Heart right ventricle (tissue), 16 donors: ENCODE measurements around the gene TAF1. TPM values are rescaled to one million over a fixed set of nuclear protein-coding genes. Genes with fewer than 3 reads are reported as not detected.
A peak's percentile ranks its signal among the peaks of the same experiment; 100 is the strongest.
"Not testable (repeated sequence)": the region's sequence is repeated elsewhere in the genome, so short reads cannot be mapped to it uniquely, and the experiment has no call there.

Source experiments
- ATAC-seq, 8 donors: fragments of 200-7000 bp; cut with Tn5 transposase; one replicate each; pipeline ENCODE4 v1.9.1; 2020; ENCODE audit warnings: mild to moderate bottlenecking in 8 of 8, moderate library complexity in 8 of 8, moderate number of reproducible peaks in 1 of 8
- DNase-seq, 2 donors: peaks; one replicate each; pipeline ENCODE4 v3.0.0-alpha.2; 2020
- H3K27ac ChIP-seq, 10 donors: fragments of 200-600 bp; sonication (generic) in 2 of 10; one replicate each; pipeline versions ENCODE4 v1.5.0 to v1.8.0; 2020 to 2022; ENCODE audit warnings: mild to moderate bottlenecking in 3 of 10
- H3K27me3 ChIP-seq, 7 donors: fragments of 200-600 bp; one replicate each; pipeline ENCODE4 v1.8.0; 2021 to 2022; ENCODE audit warnings: mild to moderate bottlenecking in 2 of 7
- H3K36me3 ChIP-seq, 9 donors: fragments of 200-600 bp; sonication (generic) in 1 of 9; one replicate each; pipeline versions ENCODE4 v1.5.0 to v1.8.0; 2020 to 2022; ENCODE audit warnings: mild to moderate bottlenecking in 2 of 9
- H3K4me1 ChIP-seq, 9 donors: fragments of 200-600 bp; sonication (generic) in 1 of 9; one replicate each; pipeline versions ENCODE4 v1.5.0 to v1.8.0; 2020 to 2022; ENCODE audit warnings: mild to moderate bottlenecking in 4 of 9
- H3K4me3 ChIP-seq, 10 donors: fragments of 200-600 bp; sonication (generic) in 2 of 10; one replicate each; pipeline versions ENCODE4 v1.5.0 to v1.8.0; 2020 to 2022; ENCODE audit warnings: mild to moderate bottlenecking in 7 of 10, moderate library complexity in 2 of 10
- H3K9me3 ChIP-seq, 11 donors: fragments of 200-600 bp in 10 of 11; sonication (generic) in 2 of 11; one replicate each; pipeline versions ENCODE4 v1.5.0 to v1.8.0; 2013 to 2022; ENCODE audit warnings: mild to moderate bottlenecking in 2 of 11, control low read depth in 1 of 11, moderate library complexity in 1 of 11
- WGBS, 2 donors: extraction: QIAGEN DNeasy Blood & Tissue Kit; methylation state at CpG; one replicate each; pipeline ENCODE4 v1.1.7; 2013; ENCODE audit warnings: inconsistent platforms in 1 of 2; 5-methylcytosine and 5-hydroxymethylcytosine counted together
- intact Hi-C, 10 donors: fragments of 100-400 bp; cut with DNase I; formaldehyde crosslinking; loops; one replicate each; pipeline versions ENCODE4 v1.11.1 to v1.14.2; 2022
- long read RNA-seq, 3 donors: library from polyadenylated mRNA; unstranded; transcript quantifications; one replicate each; pipeline ENCODE4 v2.0.0, GENCODE V29; 2020 to 2021
- polyA plus RNA-seq, 2 donors: library from polyadenylated mRNA; stranded (reverse); fragments of 200-250 nt; gene quantifications; one replicate each; pipeline ENCODE4 v1.2.3, GENCODE V29; 2013
- total RNA-seq, 10 donors: library from RNA; stranded (reverse); fragmentation: NEBNext Ultra II Directional in 3 of 10; extraction: Animal tissue kit (Norgen Biotek cat#: 25700) in 3 of 10; gene quantifications; one replicate each; pipeline versions ENCODE4 v1.2.1 to v1.2.4, GENCODE V29; 2021 to 2023
- TF ChIP-seq, protein P1 (sequence below), 9 donors: fragments of 200-600 bp; sonication (generic) in 2 of 9; IDR thresholded peaks; one replicate each; pipeline versions ENCODE4 v1.5.0 to v1.8.0; 2021 to 2022; ENCODE audit warnings: antibody characterized with exemption in 9 of 9, mild to moderate bottlenecking in 5 of 9, moderate library complexity in 1 of 9
- donor health status: Arrhythmogenic right ventricular cardiomyopathy.
- donor health status: ischemic (EF 13 %, LVEDD 7.1; RV severe dilation, severe dysfunction).
- donor health status: healthy with polysubstance abuse.
- donor health status: DM: no; HTN: yes; CAD: no.
- donor health status: DM: no; HTN: no; CAD: no.
- donor health status: ischemic (EF 25% LVEDD 6.9; RV normal size, moderate dysfunction).
- donor health status: ischemic (EF 25% LVEDD 5.7; RV mildly dilated, moderate dysfunction).
- donor health status: healthy.
- donor health status: DM: yes; HTN: yes; CAD: no.
- donor health status: Ischemic cardiomyopathy.
- donor health status: ischemic (EF 35%, LVEDD 5.7; RV mildly dilated, moderate dysfunction).
- donor health status: nonischemic (EF 11% LVEDD 7.7; RV severe dilation, severe dysfunction).
- donor health status: DM: yes; HTN: yes; CAD: no.
- donor health status: PGD.
- donor health status: ischemic (EF 29% LVEDD 5.4; RV normal size, mild dysfunction).
- donor health status: nonischemic (EF 23%, LVEDD 6.1; RV moderate dilation, normal function).

Gene TAF1
- total RNA-seq = 10 to 100 TPM; 16.1 to 27.1 (median 21.6) TPM
- 1 to 10 TPM; 6.0 to 8.7 TPM for polyA plus RNA-seq
- long read RNA-seq, donor 1, partial matches to known transcripts = 5 of 10 reads
- long read RNA-seq, donor 1, other reads (novel, unspliced or antisense) = 5 of 10 reads
- long read RNA-seq, donor 2, partial matches to known transcripts = 5 of 10 reads
- long read RNA-seq, donor 2, other reads (novel, unspliced or antisense) = 5 of 10 reads
- long read RNA-seq, donor 3, full-length matches to known transcripts = 1 of 22 reads
- long read RNA-seq, donor 3, partial matches to known transcripts = 8 of 22 reads
- long read RNA-seq, donor 3, other reads (novel, unspliced or antisense) = 13 of 22 reads

GRCh38 chrX:71365875-71366673, at the start of gene TAF1:
Gene TAF1, plus strand, starts transcription at chrX:71366357. Its CDS starts 18 bp downstream, at chrX:71366375.
- Histone ChIP-seq H3K36me3 (peaks cover 0 to 30% (median 0%) of the 10 kb centered on the region in 9 donors), H3K4me3 (peak within 1 kb of the TSS; percentile 37 to 88 (median 68)), H3K4me1 (peaks cover 0 to 33% (median 13%) of the 10 kb centered on the region in 9 donors), H3K9me3 (no peaks in the 10 kb centered on the region), H3K27ac (peak within 1 kb of the TSS; percentile 80 to 96 (median 92)), H3K27me3 (no peaks in the 10 kb centered on the region)
- TF ChIP-seq, protein P1, sequence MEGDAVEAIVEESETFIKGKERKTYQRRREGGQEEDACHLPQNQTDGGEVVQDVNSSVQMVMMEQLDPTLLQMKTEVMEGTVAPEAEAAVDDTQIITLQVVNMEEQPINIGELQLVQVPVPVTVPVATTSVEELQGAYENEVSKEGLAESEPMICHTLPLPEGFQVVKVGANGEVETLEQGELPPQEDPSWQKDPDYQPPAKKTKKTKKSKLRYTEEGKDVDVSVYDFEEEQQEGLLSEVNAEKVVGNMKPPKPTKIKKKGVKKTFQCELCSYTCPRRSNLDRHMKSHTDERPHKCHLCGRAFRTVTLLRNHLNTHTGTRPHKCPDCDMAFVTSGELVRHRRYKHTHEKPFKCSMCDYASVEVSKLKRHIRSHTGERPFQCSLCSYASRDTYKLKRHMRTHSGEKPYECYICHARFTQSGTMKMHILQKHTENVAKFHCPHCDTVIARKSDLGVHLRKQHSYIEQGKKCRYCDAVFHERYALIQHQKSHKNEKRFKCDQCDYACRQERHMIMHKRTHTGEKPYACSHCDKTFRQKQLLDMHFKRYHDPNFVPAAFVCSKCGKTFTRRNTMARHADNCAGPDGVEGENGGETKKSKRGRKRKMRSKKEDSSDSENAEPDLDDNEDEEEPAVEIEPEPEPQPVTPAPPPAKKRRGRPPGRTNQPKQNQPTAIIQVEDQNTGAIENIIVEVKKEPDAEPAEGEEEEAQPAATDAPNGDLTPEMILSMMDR (IDR thresholded peaks at IDR 0.05) = no peak
- peak; percentile 94 to 98 (median 96) for ATAC-seq
- intact Hi-C loops = loop anchor here in 4 of 10 donors (5.0 to 10.0 kb wide), 4 partner anchors 81 to 181 kb away; partner anchors contain the start of genes ZMYM3 (in 2 of the 4) and NONO (in 1 of the 4)
- DNase-seq = peak; percentile 89 to 95
- 0% methylated on average over 49 to 51 of the region's 51 CpGs for WGBS, 2 donors

DNA sequence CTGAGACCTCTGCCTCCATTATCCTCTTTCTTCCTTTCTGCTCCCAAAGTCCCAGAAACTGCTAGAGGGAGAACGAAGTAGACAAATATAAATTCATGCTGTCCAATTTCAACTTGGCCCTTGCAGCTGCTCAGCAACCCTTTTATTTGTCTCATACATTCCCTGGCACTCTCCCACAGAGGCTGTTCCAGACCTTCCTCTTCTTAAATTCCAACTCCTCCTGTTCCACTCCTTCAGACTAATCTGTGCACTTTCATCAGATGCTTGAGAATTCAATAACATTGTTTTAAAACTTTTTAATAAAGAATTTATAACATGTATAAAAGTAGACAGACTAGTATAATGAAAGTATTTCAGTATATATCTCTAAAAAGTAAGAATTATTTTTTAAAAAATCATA, 49.2 kb upstream of the TAF1 start:
- H3K4me3 ChIP-seq, H3K27me3 ChIP-seq, H3K4me1 ChIP-seq, H3K9me3 ChIP-seq, H3K36me3 ChIP-seq, H3K27ac ChIP-seq, intact Hi-C loops, DNase-seq: not testable (repeated sequence)
- peak in 2 of 8 donors; percentile 57 to 61 for ATAC-seq
- WGBS, 2 donors = no CpG with 5 or more reads among the region's 1 CpG

DNA sequence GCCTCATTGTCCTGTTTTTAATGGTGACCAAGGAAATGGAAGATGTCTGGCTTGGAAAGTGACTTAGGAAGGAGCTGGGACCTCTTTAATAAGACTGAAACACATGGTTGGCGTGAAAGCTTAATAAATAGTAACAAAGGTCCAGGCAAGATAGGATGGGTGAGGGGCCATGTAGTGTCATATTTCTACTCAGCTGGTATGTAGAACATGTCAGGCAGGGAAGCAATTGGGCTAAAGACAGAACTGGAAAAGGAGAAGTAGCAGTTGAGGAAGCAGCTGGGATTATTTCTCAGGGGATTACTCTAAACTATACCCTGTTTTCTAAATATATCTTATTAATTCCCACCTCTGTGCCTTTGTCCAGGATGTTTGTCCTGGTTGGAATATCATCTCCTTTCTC, 46.0 kb upstream of the TAF1 start:
- TF ChIP-seq, protein P1 (IDR thresholded peaks at IDR 0.05) = no peak
- 63 to 89% methylated on average over 1 of the region's 1 CpG for WGBS, 2 donors
- ATAC-seq = no peak

GRCh38 chrX:71321731-71322130, 44.4 kb upstream of the TAF1 start:
- WGBS, 2 donors = 100% methylated on average over 1 of the region's 1 CpG
- Histone ChIP-seq H3K27me3 (no peaks in the 10 kb centered on the region), H3K9me3 (peaks cover 0 to 16% (median 8%) of the 10 kb centered on the region in 11 donors), H3K4me3 (no peak overlapping the region), H3K36me3 (no peaks in the 10 kb centered on the region), H3K27ac (no peak overlapping the region), H3K4me1 (no peaks in the 10 kb centered on the region)
- TF ChIP-seq, protein P1 (IDR thresholded peaks at IDR 0.05) = no peak
- intact Hi-C loops = no loop called here
- peak in 1 of 8 donors; percentile 41 for ATAC-seq
- no peak for DNase-seq

More for the DNA sequence above, 46.0 kb upstream of the TAF1 start:
- Histone ChIP-seq H3K9me3 (peaks cover 0 to under 1% (median 0%) of the 10 kb centered on the region in 11 donors), H3K4me1 (no peaks in the 10 kb centered on the region), H3K4me3 (no peak overlapping the region), H3K27me3 (no peaks in the 10 kb centered on the region), H3K27ac (no peak overlapping the region), H3K36me3 (no peaks in the 10 kb centered on the region)
- DNase-seq = no peak
- intact Hi-C loops = no loop called here

DNA sequence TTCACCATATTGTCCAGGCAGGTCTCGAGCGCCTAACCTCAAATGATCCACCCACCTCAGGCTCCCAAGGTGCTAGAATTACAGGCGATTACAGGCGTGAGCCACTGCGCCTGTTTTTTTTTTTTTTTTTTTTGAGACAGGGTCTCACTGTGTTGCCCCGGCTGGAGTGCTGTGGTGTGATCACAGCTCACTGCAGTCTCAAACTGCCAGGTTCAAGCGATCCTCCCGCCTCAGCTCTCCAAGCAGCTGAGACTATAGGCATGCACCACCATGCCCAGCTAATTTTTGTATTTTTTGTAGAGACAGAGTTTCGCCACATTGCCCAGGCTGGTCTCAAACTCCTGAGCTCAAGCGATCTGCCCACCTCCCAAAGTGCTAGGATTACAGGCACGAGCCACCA, 41.7 kb upstream of the TAF1 start:
- H3K36me3 ChIP-seq, DNase-seq, H3K4me3 ChIP-seq, H3K4me1 ChIP-seq, intact Hi-C loops, H3K27ac ChIP-seq, H3K27me3 ChIP-seq, ATAC-seq: not testable (repeated sequence)
- 97 to 100% methylated on average over 11 of the region's 11 CpGs for WGBS, 2 donors
- H3K9me3 ChIP-seq = peaks cover 0 to 32% (median 11%) of the 10 kb centered on the region in 11 donors
